ENCODE measurements around the gene SPINK14.

SPINK14 gene

DNA sequence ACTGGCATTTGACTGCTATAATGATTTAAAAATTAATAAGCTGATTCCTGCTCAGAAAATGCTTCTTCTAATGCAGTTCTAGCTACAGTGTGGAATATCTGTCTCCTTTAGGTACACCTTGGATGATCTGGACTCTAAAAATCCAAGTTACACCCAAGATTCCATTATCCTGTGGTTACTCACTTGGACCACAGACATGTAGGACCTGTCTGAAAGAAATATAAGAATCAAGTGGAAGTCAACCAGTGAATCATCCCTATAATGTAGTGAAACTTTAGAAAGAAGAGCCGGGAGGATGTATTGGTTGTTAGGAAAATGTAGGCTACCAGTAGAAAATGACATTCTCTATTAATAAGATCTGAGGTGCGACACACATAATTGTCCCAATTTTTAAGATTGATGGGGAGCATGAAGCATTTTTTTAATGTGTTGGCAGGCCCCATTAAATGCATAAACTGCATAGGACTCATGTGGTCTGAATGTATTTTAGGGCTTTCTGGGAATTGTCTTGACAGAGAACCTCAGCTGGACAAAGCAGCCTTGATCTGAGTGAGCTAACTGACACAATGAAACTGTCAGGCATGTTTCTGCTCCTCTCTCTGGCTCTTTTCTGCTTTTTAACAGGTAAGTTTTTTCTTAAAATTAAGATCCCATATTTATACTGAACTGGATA, 34.3 kb downstream of the SPINK14 start, which contains the start of gene SPINK6:
SPINK6 (plus strand) TSS at position 512 of the 673 bp plus-strand sequence; CDS start at position 567, 55 bp downstream.
- DNase-seq: no peak

GRCh38 chr5:148205044-148205806, 36.9 kb downstream of the SPINK14 start:
- no peak for DNase-seq

DNA sequence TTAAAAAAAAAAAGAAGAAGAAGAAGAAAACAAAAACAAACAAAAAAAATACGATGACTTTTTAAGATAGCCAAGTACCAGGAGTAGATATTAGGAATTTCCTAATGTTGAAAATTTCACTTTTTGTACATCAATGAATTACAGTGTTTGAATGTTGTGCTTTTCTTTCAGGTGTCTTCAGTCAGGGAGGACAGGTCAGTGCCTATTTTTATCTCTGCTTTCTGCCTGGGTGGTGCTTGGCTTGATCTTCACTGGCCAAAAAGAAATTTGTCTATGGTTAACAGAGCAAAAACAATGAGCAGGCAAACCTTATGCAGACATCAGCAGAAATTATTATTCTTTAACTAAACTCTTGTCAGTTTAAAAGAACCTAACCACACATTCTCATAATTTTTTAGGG, 37.5 kb downstream of the SPINK14 start:
- DNase-seq: no peak

GRCh38 chr5:148206620-148207019, 38.3 kb downstream of the SPINK14 start:
- no peak for DNase-seq

- no peak for DNase-seq
Observed at GRCh38 chr5:148208226-148208625, 39.9 kb downstream of the SPINK14 start.

- no peak for DNase-seq
Observed at GRCh38 chr5:148209151-148209770, 40.9 kb downstream of the SPINK14 start.

- no peak for DNase-seq
Observed at GRCh38 chr5:148214665-148215185, 46.4 kb downstream of the SPINK14 start.

DNA sequence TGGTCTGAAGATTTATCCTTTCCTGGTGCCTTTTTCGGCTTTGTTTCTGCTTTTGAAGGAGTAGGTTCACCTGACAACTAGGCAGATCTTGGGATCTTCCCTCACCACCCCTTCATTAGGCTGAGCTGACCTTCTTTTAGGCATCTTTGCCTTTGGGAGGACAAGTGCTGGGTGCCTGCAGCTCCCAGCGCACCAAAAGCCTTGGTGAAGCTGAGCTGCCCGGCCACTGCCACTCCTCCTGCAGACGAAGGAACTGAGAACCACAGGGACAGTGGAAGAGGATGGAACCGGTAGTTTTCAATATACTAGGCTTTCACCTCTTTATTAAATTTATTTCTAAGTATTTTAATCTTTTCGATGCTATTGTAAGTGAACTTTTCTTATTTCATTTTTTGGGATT, 53.2 kb downstream of the SPINK14 start:
- no peak for DNase-seq

GRCh38 chr5:148224117-148224742, 55.9 kb downstream of the SPINK14 start:
- no peak for DNase-seq

Data from activated effector memory CD4-positive, alpha-beta T cell treated with Interleukin-2 at 50 U/mL for 16 hours (primary cell).